Endothelial cell of umbilical vein (primary cell): Measurements from ENCODE around the gene TMC2. TPM values are rescaled to one million over a fixed set of nuclear protein-coding genes. Genes with fewer than 3 reads are reported as not detected.

Source experiments
- BruUV-seq: library from RNA; stranded (reverse); fragments of 400-500 nt; replicated peaks from 2 replicates; lab custom pipeline; 2021; lab: Mats Ljungman, UMichigan
- CTCF ChIA-PET: fragments of 300-600, 350-600 bp; sonication (Branson Sonifier 250); formaldehyde crosslinking; loops from one replicate; lab custom pipeline; 2021; ENCODE audit warnings: antibody characterized with exemption, inconsistent platforms; lab: Charles Lee
- POLR2A ChIA-PET: fragments of 300-600, 350-600 bp; sonication (Branson Sonifier 250); formaldehyde crosslinking; loops from one replicate; lab custom pipeline; 2021; ENCODE audit warnings: antibody characterized with exemption, inconsistent platforms; lab: Charles Lee
- DNase-seq: peaks from one replicate; pipeline ENCODE4 v3.0.0-alpha.2; 2011; ENCODE audit warnings: low read depth, low spot score
- FAIRE-seq: peaks from 2 replicates; lab custom pipeline; 2011; peaks lifted over from hg19 to GRCh38; lab: Jason Lieb, UNC
- H2AFZ ChIP-seq: 2 replicates; pipeline ENCODE4 v1.6.0; 2012; ENCODE audit warnings: low read depth, low read length, control low read depth, inconsistent platforms
- H3K27ac ChIP-seq: 2 replicates; pipeline ENCODE4 v1.5.1; 2011; ENCODE audit warnings: low read depth, mild to moderate bottlenecking, control low read depth, low read length, moderate library complexity; ENCODE audit not compliant: insufficient read depth
- H3K27me3 ChIP-seq, 2 experiments: 2 replicates each; pipeline versions ENCODE4 v1.6.0 to v1.6.1; 2011; ENCODE audit warnings: low read length in 2 of 2, mixed read lengths in 1 of 2; ENCODE audit not compliant: control insufficient read depth in 2 of 2, insufficient read depth in 2 of 2
- H3K36me3 ChIP-seq, 2 experiments: 2 replicates in 1 of 2; 3 replicates in 1 of 2; pipeline ENCODE4 v1.5.1; 2011; ENCODE audit warnings: low read length in 2 of 2, mild to moderate bottlenecking in 1 of 2, moderate library complexity in 1 of 2; ENCODE audit not compliant: control insufficient read depth in 2 of 2, insufficient read depth in 2 of 2; ENCODE audit errors: extremely low read depth in 1 of 2
- H3K4me1 ChIP-seq: 3 replicates; pipeline ENCODE4 v1.5.1; 2011; ENCODE audit warnings: mild to moderate bottlenecking, low read length; ENCODE audit not compliant: control insufficient read depth, insufficient read depth; ENCODE audit errors: extremely low read depth
- H3K4me2 ChIP-seq: 2 replicates; pipeline ENCODE4 v1.6.1; 2011; ENCODE audit warnings: low read length, control low read depth, mixed read lengths; ENCODE audit not compliant: insufficient read depth
- H3K4me3 ChIP-seq, 3 experiments: fragments of 200-600 bp in 1 of 3; sonication (generic), shearing (Covaris generic) in 1 of 3; replicated peaks in 1 of 3; 2 replicates each; pipeline ENCODE4 v1.5.1; 2011 to 2016; ENCODE audit warnings: control low read depth in 3 of 3, low read length in 3 of 3, mild to moderate bottlenecking in 2 of 3, inconsistent platforms in 1 of 3, low read depth in 1 of 3, moderate library complexity in 1 of 3; ENCODE audit not compliant: insufficient read depth in 1 of 3
- H3K79me2 ChIP-seq: 2 replicates; pipeline ENCODE4 v1.6.0; 2012; ENCODE audit warnings: low read length, inconsistent platforms; ENCODE audit not compliant: control insufficient read depth, insufficient read depth
- H3K9ac ChIP-seq: replicated peaks from 2 replicates; pipeline ENCODE3; 2011; ENCODE audit warnings: low read length, control low read depth; ENCODE audit not compliant: insufficient read depth; ENCODE audit errors: extremely low read depth
- H3K9me1 ChIP-seq: replicated peaks from 3 replicates; pipeline ENCODE4 v1.6.0; 2011; ENCODE audit warnings: mild to moderate bottlenecking, low read length; ENCODE audit not compliant: control insufficient read depth, insufficient read depth; ENCODE audit errors: extremely low read depth
- H3K9me3 ChIP-seq: replicated peaks from 2 replicates; pipeline ENCODE4 v1.5.1; 2012; ENCODE audit warnings: low read length, inconsistent platforms; ENCODE audit not compliant: control insufficient read depth, insufficient read depth
- H4K20me1 ChIP-seq: replicated peaks from 2 replicates; pipeline ENCODE3; 2011; ENCODE audit warnings: mild to moderate bottlenecking, low read length; ENCODE audit not compliant: control insufficient read depth, insufficient read depth; ENCODE audit errors: extremely low read depth
- EZH2 ChIP-seq: IDR thresholded peaks from 2 replicates; pipeline ENCODE4 v1.6.1; 2012; ENCODE audit warnings: borderline replicate concordance, low read depth, mild to moderate bottlenecking, moderate library complexity, low read length, inconsistent platforms; ENCODE audit not compliant: severe bottlenecking
- FOS ChIP-seq: IDR thresholded peaks from 2 replicates; pipeline ENCODE4 v1.6.1; 2011; ENCODE audit warnings: mild to moderate bottlenecking, low read length, moderate library complexity, borderline replicate concordance; ENCODE audit not compliant: insufficient read depth
- GATA2 ChIP-seq: IDR thresholded peaks from 2 replicates; pipeline ENCODE4 v1.7.0; 2011; ENCODE audit warnings: low read depth, mild to moderate bottlenecking, moderate library complexity, mixed read lengths, low read length; ENCODE audit not compliant: insufficient read length, insufficient read depth
- JUN ChIP-seq: IDR thresholded peaks from 2 replicates; pipeline ENCODE4 v1.6.1; 2011; ENCODE audit warnings: borderline replicate concordance, low read depth; ENCODE audit not compliant: insufficient read length, insufficient read depth
- MYC ChIP-seq: IDR thresholded peaks from one replicate; pipeline ENCODE4 v1.6.1; 2011; ENCODE audit warnings: mild to moderate bottlenecking, low read depth, low read length
- POLR2A ChIP-seq: IDR thresholded peaks from 2 replicates; pipeline ENCODE4 v1.6.1; 2012; ENCODE audit warnings: low read depth, mild to moderate bottlenecking, control low read depth, low read length
- POLR2AphosphoS5 ChIP-seq: IDR thresholded peaks from 2 replicates; pipeline ENCODE4 v1.6.1; 2012; ENCODE audit warnings: low read depth, mild to moderate bottlenecking, control low read depth, low read length, moderate library complexity; ENCODE audit not compliant: insufficient read depth
- dilution Hi-C: fragments of 300-500 bp; cut with MboI; formaldehyde crosslinking; loops from one replicate; pipeline ENCODE4 v1.15.0; 2019; ENCODE audit warnings: low sequenced_read_pairs; ENCODE audit not compliant: extremely low pct_ligation_motif_present
- intact Hi-C: fragments of 100-400 bp; cut with micrococcal nuclease; formaldehyde crosslinking; loops from one replicate; pipeline ENCODE4 v1.10.0; 2022
- polyA plus RNA-seq, 4 experiments: library from polyadenylated mRNA; depleted of rRNA in 3 of 4; stranded (reverse) in 3 of 4; unstranded in 1 of 4; fragments of >200 nt; gene quantifications; 2 replicates each; pipeline versions ENCODE4 v1.2.1 to v1.2.3, GENCODE V29; 2011 to 2012; ENCODE audit warnings: missing spikeins in 1 of 4
- total RNA-seq: library from RNA; stranded (reverse); gene quantifications from 2 replicates; pipeline ENCODE4 v1.2.3, GENCODE V29; 2021
- TF ChIP-seq, protein P1 (sequence below), 2 donors: IDR thresholded peaks; 1 replicate in 1 of 2; 2 replicates in 1 of 2; pipeline ENCODE4 v1.5.1; 2011; ENCODE audit warnings: low read length in 2 of 2, mild to moderate bottlenecking in 2 of 2, moderate library complexity in 2 of 2, control low read depth in 1 of 2, inconsistent platforms in 1 of 2, low read depth in 1 of 2; ENCODE audit not compliant: insufficient read depth in 1 of 2; ENCODE audit errors: extremely low read depth in 1 of 2
- TF ChIP-seq, protein P2 (sequence below): IDR thresholded peaks from 2 replicates; pipeline ENCODE4 v1.6.1; 2011; ENCODE audit not compliant: insufficient read depth, insufficient read length

TMC2 gene
- total and polyA plus RNA-seq, 2 donors (not counting 3 experiments of a cell fraction or from before 2014, with no cell fraction given) = not detected

DNA sequence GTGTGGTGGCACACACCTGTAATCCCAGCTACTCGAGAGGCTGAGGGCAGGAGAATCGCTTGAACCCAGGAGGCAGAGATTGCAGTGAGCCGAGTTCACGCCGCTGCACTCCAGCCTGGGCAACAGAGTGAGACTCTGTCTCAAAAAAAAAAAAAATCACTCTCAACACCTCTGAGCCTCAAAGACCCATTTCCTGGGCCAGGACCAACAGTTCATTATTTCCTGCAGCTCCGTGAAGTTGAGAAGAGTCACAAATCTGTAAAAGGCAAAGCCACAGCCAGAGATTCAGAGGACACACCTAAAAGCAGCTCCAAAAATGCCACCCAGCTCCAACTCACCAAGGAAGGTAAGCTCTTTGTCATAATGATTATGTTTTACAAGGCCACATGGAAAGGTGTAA is 100.9 kb downstream of the TMC2 start:
- no TSS peak for BruUV-seq
- dilution Hi-C loops (no loop called here), intact Hi-C loops (no loop called here)
- FAIRE-seq (no peak), DNase-seq (no peak)
- Histone ChIP-seq H3K27me3 (peaks cover 18 to 26% of the 10 kb centered on the region in 2 experiments), H3K4me3 (no peak overlapping the region), H3K9me3 (no peaks in the 10 kb centered on the region), H4K20me1 (no peaks in the 10 kb centered on the region), H3K36me3 (no peaks in the 10 kb centered on the region), H3K9ac (no peak overlapping the region), H2AFZ (no peak overlapping the region), H3K4me1 (no peaks in the 10 kb centered on the region), H3K79me2 (no peaks in the 10 kb centered on the region), H3K9me1 (no peaks in the 10 kb centered on the region), H3K27ac (no peak overlapping the region), H3K4me2 (no peak overlapping the region)
- ChIA-PET POLR2A (interaction anchor here (0.6 kb wide), 1 partner anchor 15 kb away, joined by 3 read pairs; no protein-coding TSS in a partner anchor), CTCF (interaction anchor here (1.4 kb wide), 1 partner anchor 10 kb away, joined by 7 read pairs; no protein-coding TSS in a partner anchor)
- no peak for TF ChIP-seq GATA2
- TF ChIP-seq, protein P1, sequence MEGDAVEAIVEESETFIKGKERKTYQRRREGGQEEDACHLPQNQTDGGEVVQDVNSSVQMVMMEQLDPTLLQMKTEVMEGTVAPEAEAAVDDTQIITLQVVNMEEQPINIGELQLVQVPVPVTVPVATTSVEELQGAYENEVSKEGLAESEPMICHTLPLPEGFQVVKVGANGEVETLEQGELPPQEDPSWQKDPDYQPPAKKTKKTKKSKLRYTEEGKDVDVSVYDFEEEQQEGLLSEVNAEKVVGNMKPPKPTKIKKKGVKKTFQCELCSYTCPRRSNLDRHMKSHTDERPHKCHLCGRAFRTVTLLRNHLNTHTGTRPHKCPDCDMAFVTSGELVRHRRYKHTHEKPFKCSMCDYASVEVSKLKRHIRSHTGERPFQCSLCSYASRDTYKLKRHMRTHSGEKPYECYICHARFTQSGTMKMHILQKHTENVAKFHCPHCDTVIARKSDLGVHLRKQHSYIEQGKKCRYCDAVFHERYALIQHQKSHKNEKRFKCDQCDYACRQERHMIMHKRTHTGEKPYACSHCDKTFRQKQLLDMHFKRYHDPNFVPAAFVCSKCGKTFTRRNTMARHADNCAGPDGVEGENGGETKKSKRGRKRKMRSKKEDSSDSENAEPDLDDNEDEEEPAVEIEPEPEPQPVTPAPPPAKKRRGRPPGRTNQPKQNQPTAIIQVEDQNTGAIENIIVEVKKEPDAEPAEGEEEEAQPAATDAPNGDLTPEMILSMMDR (IDR thresholded peaks at IDR 0.05; ENCODE audit: extremely low read depth in 1 of 2, insufficient read depth in 1 of 2, low read depth in 1 of 2, low read length in 2 of 2) = no peak
- TF ChIP-seq POLR2A = no peak
- TF ChIP-seq EZH2 = no peak
- TF ChIP-seq POLR2AphosphoS5 = no peak
- no peak for TF ChIP-seq JUN
- TF ChIP-seq, protein P2, sequence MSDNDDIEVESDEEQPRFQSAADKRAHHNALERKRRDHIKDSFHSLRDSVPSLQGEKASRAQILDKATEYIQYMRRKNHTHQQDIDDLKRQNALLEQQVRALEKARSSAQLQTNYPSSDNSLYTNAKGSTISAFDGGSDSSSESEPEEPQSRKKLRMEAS = no peak
- TF ChIP-seq FOS = no peak
- no peak for TF ChIP-seq MYC
